HG03378 (cell line): Measurements from ENCODE around the gene KPNA1.

ENCODE experiments used
- ATAC-seq: cut with Tn5 transposase; IDR thresholded peaks from one replicate; pipeline ENCODE4 v1.9.1; 2021; ENCODE audit warnings: mild to moderate bottlenecking, moderate library complexity; ENCODE audit not compliant: unreplicated experiment

Gene KPNA1

GRCh38 chr3:122389197-122389596, 125.5 kb downstream of the KPNA1 start:
- ATAC-seq: no peak

DNA sequence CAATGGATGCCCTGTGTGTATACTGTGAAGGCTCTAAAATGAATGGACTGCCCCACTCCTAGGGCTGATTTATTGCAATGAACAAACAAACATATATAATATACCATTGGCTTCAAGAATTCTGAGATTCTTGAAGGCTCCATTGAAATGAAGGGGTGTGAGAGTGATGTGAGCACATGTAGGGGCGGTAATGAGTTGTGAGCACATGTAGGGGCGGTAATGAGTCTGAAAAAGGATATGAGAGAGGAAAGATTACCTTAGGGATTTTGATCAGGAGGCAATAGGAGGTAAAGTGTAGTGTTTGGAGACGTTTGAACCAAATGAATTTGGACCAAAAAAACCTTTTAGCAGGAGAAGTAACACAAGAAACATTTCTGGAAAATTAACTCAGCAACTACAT, 127.0 kb downstream of the KPNA1 start:
- no peak for ATAC-seq

DNA sequence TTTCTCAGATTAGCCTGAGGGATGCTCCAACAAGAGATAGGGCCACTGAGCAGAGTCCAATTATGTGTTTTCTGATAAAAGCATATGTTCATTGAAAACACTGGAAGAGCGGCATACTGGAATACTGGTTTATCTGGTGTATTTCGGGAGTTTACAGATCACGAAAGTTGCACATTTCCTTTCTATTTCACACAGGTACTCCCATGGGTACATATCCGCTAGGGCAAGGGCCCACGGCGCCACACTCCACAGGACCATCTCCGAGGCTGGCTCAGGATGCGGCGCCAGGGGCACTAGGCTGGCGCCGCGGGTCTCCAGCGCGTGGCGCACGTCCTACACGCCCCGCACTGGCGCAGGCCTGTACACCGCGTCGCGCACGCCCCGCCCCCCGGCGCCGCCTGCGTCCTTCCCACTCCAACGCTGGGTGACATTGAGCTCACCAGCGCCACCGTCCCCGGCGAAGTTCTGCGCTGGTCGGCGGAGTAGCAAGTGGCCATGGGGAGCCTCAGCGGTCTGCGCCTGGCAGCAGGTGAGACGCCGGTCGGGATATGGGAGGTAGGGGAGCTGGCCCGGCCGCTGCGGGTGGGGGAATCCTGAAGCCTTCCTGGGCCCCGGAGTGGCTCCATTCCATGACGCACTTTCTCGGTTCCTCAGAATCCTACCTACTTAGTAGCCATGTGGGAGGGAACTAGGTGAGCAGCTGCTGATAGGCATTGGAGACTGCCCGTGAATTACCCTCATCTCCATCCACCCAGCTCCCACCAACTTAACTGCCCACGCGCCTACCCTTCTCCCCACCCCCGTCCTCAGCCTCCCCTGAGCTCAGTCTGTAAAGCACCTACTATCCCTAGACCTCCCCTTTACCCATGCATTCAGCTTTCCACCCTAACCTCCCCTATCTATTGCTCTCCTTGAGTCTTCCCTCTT, 130.7 kb downstream of the KPNA1 start, which contains the start of gene FAM162A:
FAM162A (plus strand) TSS at position 412 of the 927 bp plus-strand sequence; CDS start at position 496, 84 bp downstream.
- ATAC-seq: peak; percentile 82

GRCh38 chr3:122382888-122383666, 131.7 kb downstream of the KPNA1 start, which contains the start of gene MIX23:
MIX23 (minus strand) TSS chr3:122383231; CDS start chr3:122383224, 7 bp downstream.
- peak; percentile 40 for ATAC-seq

DNA sequence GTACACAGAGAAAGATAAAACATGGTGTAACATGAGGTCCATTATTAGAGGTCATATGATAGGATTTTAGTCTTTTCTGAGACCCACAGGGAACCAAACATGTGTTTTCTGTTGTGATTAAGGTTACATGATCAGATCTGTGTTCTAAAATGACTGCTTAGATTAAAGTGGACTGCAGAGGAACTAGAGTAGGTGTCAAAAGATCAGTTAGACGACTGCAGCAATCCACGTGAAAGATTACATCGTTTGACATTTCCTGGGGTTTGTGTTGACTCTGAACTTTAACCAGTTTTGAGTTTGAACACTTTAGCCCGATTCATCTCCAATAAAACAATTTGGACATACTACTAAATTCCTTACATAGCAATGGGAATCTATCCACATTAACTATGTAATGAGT, 136.8 kb downstream of the KPNA1 start:
- no peak for ATAC-seq

- ATAC-seq: no peak
Measured at GRCh38 chr3:122374034-122374433, 140.7 kb downstream of the KPNA1 start.
